ENCODE data around the gene ZC3HAV1.

- TF ChIP-seq CTCF (IDR thresholded peaks at IDR 0.05; ENCODE audit: low read length) (no peak), EZH2 (optimal IDR thresholded peaks at IDR 0.05; ENCODE audit: low read depth, low read length) (no peak)
These were observed 27.9 kb downstream of the ZC3HAV1 start for GRCh38 chr7:139081584-139081983.

All from MM.1S (cell line).